Esophagus mucosa (tissue), 1 donor: ENCODE data around the gene JCHAIN. TPM values are rescaled to one million over a fixed set of nuclear protein-coding genes. Genes with fewer than 3 reads are reported as not detected.
A peak's percentile ranks its signal among the peaks of the same experiment; 100 is the strongest.

Experiments used
- ATAC-seq: fragments of 200-7000 bp; cut with Tn5 transposase; one replicate; pipeline ENCODE4 v1.9.1; 2020
- total RNA-seq: library from RNA; stranded (reverse); gene quantifications from one replicate; pipeline ENCODE4 v1.2.4, GENCODE V29; 2023
- donor health status: DM: yes; HTN: yes; CAD: no.

JCHAIN gene
- total RNA-seq, 1 donor from 2014 or later = 21.1 TPM

- no peak for ATAC-seq
Observed at GRCh38 chr4:70637239-70637913, 28.9 kb downstream of the JCHAIN start.

- no peak for ATAC-seq
Observed at GRCh38 chr4:70634482-70634881, 31.8 kb downstream of the JCHAIN start.

- ATAC-seq = no peak
Observed at GRCh38 chr4:70632028-70632427, 34.3 kb downstream of the JCHAIN start.

GRCh38 chr4:70630162-70630561 lies 36.1 kb downstream of the JCHAIN start:
- ATAC-seq = no peak

GRCh38 chr4:70629469-70630090 lies 36.7 kb downstream of the JCHAIN start:
- no peak for ATAC-seq

- ATAC-seq = no peak
Observed at GRCh38 chr4:70628444-70628843, 37.9 kb downstream of the JCHAIN start, which contains the start of gene ENAM. Gene ENAM (plus strand): TSS chr4:70628744. CDS start chr4:70629501, 757 bp downstream.

- ATAC-seq = peak; percentile 79
Observed at GRCh38 chr4:70627620-70628019, 38.7 kb downstream of the JCHAIN start.

- ATAC-seq = no peak
Observed at GRCh38 chr4:70624226-70624793, 42.0 kb downstream of the JCHAIN start.

GRCh38 chr4:70623323-70623722 lies 43.0 kb downstream of the JCHAIN start:
- no peak for ATAC-seq

GRCh38 chr4:70619778-70620177 lies 46.5 kb downstream of the JCHAIN start:
- no peak for ATAC-seq

- ATAC-seq = no peak
Observed at GRCh38 chr4:70619288-70619687, 47.0 kb downstream of the JCHAIN start.

GRCh38 chr4:70614184-70614555 lies 52.1 kb downstream of the JCHAIN start:
- ATAC-seq = no peak

GRCh38 chr4:70613306-70614183 lies 52.8 kb downstream of the JCHAIN start:
- no peak for ATAC-seq

- no peak for ATAC-seq
Observed at GRCh38 chr4:70608324-70608723, 58.0 kb downstream of the JCHAIN start.

GRCh38 chr4:70607334-70607853 lies 58.9 kb downstream of the JCHAIN start:
- ATAC-seq = no peak

GRCh38 chr4:70606459-70606858 lies 59.8 kb downstream of the JCHAIN start:
- ATAC-seq = no peak

Other genes starting within 250 kb of the JCHAIN start
- gene MUC7, start 194.3 kb downstream of the JCHAIN start, total RNA-seq = not detected
- gene AMTN, start 147.9 kb downstream of the JCHAIN start, total RNA-seq = not detected
- gene AMBN, start 74.3 kb downstream of the JCHAIN start, total RNA-seq = not detected
- not detected for gene ENAM, start 37.8 kb downstream of the JCHAIN start, total RNA-seq
- 19.1 TPM for gene UTP3, start 22.0 kb upstream of the JCHAIN start, total RNA-seq
- gene RUFY3, start 55.5 kb upstream of the JCHAIN start, total RNA-seq = 43.1 TPM
- gene GRSF1, start 173.4 kb upstream of the JCHAIN start, total RNA-seq = 47.2 TPM
- 12.9 TPM for gene MOB1B, start 235.9 kb upstream of the JCHAIN start, total RNA-seq